Mucosa of rectum (tissue), 2 donors: ENCODE measurements around the gene UFD1.

Source experiments
- H3K27ac ChIP-seq, 2 donors: one replicate each; pipeline ENCODE4 v1.7.0; 2013; ENCODE audit warnings: inconsistent platforms in 2 of 2, low read depth in 2 of 2, low read length in 2 of 2
- H3K27me3 ChIP-seq, 2 donors: one replicate each; pipeline ENCODE4 v1.7.0; 2013; ENCODE audit warnings: low read length in 2 of 2; ENCODE audit not compliant: control insufficient read depth in 2 of 2, insufficient read depth in 2 of 2
- H3K36me3 ChIP-seq, 2 donors: one replicate each; pipeline ENCODE4 v1.7.0; 2013; ENCODE audit warnings: low read length in 2 of 2; ENCODE audit not compliant: control insufficient read depth in 2 of 2, insufficient read depth in 2 of 2
- H3K4me1 ChIP-seq, 2 donors: one replicate each; pipeline ENCODE4 v1.7.0; 2013; ENCODE audit warnings: low read length in 2 of 2, mild to moderate bottlenecking in 1 of 2; ENCODE audit not compliant: control insufficient read depth in 2 of 2, insufficient read depth in 2 of 2
- H3K4me3 ChIP-seq, 2 donors: one replicate each; pipeline ENCODE4 v1.7.0; 2013; ENCODE audit warnings: low read length in 2 of 2
- H3K9ac ChIP-seq, 2 donors: one replicate each; pipeline ENCODE4 v1.7.0; 2013; ENCODE audit warnings: low read length in 2 of 2, low read depth in 1 of 2, mild to moderate bottlenecking in 1 of 2
- H3K9me3 ChIP-seq, 2 donors: one replicate each; pipeline ENCODE4 v1.7.0; 2013; ENCODE audit warnings: low read length in 2 of 2; ENCODE audit not compliant: control insufficient read depth in 2 of 2
- donor health status: healthy.
- donor health status: Normal muscosa, but diverticular disease.

UFD1 gene

GRCh38 chr22:19471572-19471971, 7.4 kb downstream of the UFD1 start:
- no peak overlapping the region for H3K9ac ChIP-seq
- H3K27me3 ChIP-seq, result no peaks in the 10 kb centered on the region
- H3K4me3 ChIP-seq, result no peak overlapping the region
- no peak overlapping the region for H3K27ac ChIP-seq
- H3K36me3 ChIP-seq, result peaks cover 71 to 79% of the 10 kb centered on the region in 2 donors
- H3K9me3 ChIP-seq, result no peaks in the 10 kb centered on the region
- H3K4me1 ChIP-seq, result no peaks in the 10 kb centered on the region

- H3K9me3 ChIP-seq, result no peaks in the 10 kb centered on the region
- no peaks in the 10 kb centered on the region for H3K27me3 ChIP-seq
- H3K4me1 ChIP-seq, result no peaks in the 10 kb centered on the region
- H3K36me3 ChIP-seq, result peaks cover 79 to 87% of the 10 kb centered on the region in 2 donors
- H3K4me3 ChIP-seq, result no peak overlapping the region
- no peak overlapping the region for H3K9ac ChIP-seq
- H3K27ac ChIP-seq, result no peak overlapping the region
These were observed 9.0 kb downstream of the UFD1 start for GRCh38 chr22:19470010-19470409.

GRCh38 chr22:19469421-19469820, 9.6 kb downstream of the UFD1 start:
- no peak overlapping the region for H3K27ac ChIP-seq
- H3K9me3 ChIP-seq, result no peaks in the 10 kb centered on the region
- peaks cover 85 to 90% of the 10 kb centered on the region in 2 donors for H3K36me3 ChIP-seq
- H3K4me1 ChIP-seq, result no peaks in the 10 kb centered on the region
- H3K4me3 ChIP-seq, result no peak overlapping the region
- H3K27me3 ChIP-seq, result no peaks in the 10 kb centered on the region
- no peak overlapping the region for H3K9ac ChIP-seq

- no peak overlapping the region for H3K4me3 ChIP-seq
- no peak overlapping the region for H3K9ac ChIP-seq
- H3K36me3 ChIP-seq, result peaks cover 84 to 86% of the 10 kb centered on the region in 2 donors
- H3K27ac ChIP-seq, result no peak overlapping the region
- H3K4me1 ChIP-seq, result no peaks in the 10 kb centered on the region
- no peaks in the 10 kb centered on the region for H3K27me3 ChIP-seq
- H3K9me3 ChIP-seq, result no peaks in the 10 kb centered on the region
These were observed 11.1 kb downstream of the UFD1 start for GRCh38 chr22:19467912-19468311.

- Histone ChIP-seq H3K9ac (no peak overlapping the region), H3K36me3 (peaks cover 76 to 79% of the 10 kb centered on the region in 2 donors), H3K27me3 (no peaks in the 10 kb centered on the region), H3K9me3 (no peaks in the 10 kb centered on the region), H3K27ac (no peak overlapping the region), H3K4me3 (no peak overlapping the region), H3K4me1 (no peaks in the 10 kb centered on the region)
These were observed 11.9 kb downstream of the UFD1 start for GRCh38 chr22:19466848-19467752.

- Histone ChIP-seq H3K27me3 (no peaks in the 10 kb centered on the region), H3K4me3 (no peak overlapping the region), H3K4me1 (no peaks in the 10 kb centered on the region), H3K9ac (no peak overlapping the region), H3K9me3 (no peaks in the 10 kb centered on the region), H3K27ac (no peak overlapping the region), H3K36me3 (peaks cover 68 to 71% of the 10 kb centered on the region in 2 donors)
These were observed 12.8 kb downstream of the UFD1 start for GRCh38 chr22:19466126-19466716.

- Histone ChIP-seq H3K4me1 (no peaks in the 10 kb centered on the region), H3K36me3 (peaks cover 60 to 62% of the 10 kb centered on the region in 2 donors), H3K9me3 (no peaks in the 10 kb centered on the region), H3K9ac (no peak overlapping the region), H3K27me3 (no peaks in the 10 kb centered on the region), H3K4me3 (no peak overlapping the region), H3K27ac (no peak overlapping the region)
These were observed 14.0 kb downstream of the UFD1 start for GRCh38 chr22:19464975-19465374.

- no peaks in the 10 kb centered on the region for H3K4me1 ChIP-seq
- H3K27me3 ChIP-seq, result no peaks in the 10 kb centered on the region
- H3K36me3 ChIP-seq, result peaks cover 56 to 57% of the 10 kb centered on the region in 2 donors
- H3K9me3 ChIP-seq, result no peaks in the 10 kb centered on the region
- H3K9ac ChIP-seq, result no peak overlapping the region
- no peak overlapping the region for H3K4me3 ChIP-seq
- no peak overlapping the region for H3K27ac ChIP-seq
These were observed 14.4 kb downstream of the UFD1 start for GRCh38 chr22:19464546-19464945.

GRCh38 chr22:19463491-19464469, 15.2 kb downstream of the UFD1 start:
- Histone ChIP-seq H3K9ac (no peak overlapping the region), H3K36me3 (peaks cover 48 to 50% of the 10 kb centered on the region in 2 donors), H3K9me3 (no peaks in the 10 kb centered on the region), H3K4me1 (no peaks in the 10 kb centered on the region), H3K27ac (no peak overlapping the region), H3K4me3 (no peak overlapping the region), H3K27me3 (no peaks in the 10 kb centered on the region)
